NCI-H2107 treated with DMSO at 0.1 percent for 48 hours (cell line): ENCODE measurements around the gene SLC6A13.

Experiments
- DNase-seq: peaks from one replicate; lab custom pipeline; 2025; ENCODE audit not compliant: unreplicated experiment; lab: John Stamatoyannopoulos, UW

SLC6A13 gene

GRCh38 chr12:180445-180844 lies 82.2 kb downstream of the SLC6A13 start:
- no peak for DNase-seq

DNA sequence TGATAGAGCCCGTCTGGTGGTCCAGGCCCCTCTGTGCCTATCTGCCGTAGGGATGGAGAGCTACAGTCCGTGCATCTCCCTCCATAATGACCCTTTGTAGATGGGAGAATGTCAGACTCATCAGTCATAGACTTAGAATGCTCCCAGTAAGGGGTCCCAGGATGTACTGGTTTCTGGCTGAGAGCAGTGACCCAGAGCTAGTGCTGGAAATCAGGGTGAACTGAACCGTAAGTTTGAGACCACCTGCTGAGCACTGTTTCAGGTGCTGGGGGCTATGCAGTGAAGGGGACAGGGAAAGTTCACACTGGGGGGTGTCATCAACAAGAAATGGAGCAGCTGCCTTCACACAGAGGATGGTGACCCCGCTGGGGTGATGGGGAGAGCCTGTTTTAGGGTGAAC lies 82.8 kb downstream of the SLC6A13 start:
- DNase-seq: no peak

DNA sequence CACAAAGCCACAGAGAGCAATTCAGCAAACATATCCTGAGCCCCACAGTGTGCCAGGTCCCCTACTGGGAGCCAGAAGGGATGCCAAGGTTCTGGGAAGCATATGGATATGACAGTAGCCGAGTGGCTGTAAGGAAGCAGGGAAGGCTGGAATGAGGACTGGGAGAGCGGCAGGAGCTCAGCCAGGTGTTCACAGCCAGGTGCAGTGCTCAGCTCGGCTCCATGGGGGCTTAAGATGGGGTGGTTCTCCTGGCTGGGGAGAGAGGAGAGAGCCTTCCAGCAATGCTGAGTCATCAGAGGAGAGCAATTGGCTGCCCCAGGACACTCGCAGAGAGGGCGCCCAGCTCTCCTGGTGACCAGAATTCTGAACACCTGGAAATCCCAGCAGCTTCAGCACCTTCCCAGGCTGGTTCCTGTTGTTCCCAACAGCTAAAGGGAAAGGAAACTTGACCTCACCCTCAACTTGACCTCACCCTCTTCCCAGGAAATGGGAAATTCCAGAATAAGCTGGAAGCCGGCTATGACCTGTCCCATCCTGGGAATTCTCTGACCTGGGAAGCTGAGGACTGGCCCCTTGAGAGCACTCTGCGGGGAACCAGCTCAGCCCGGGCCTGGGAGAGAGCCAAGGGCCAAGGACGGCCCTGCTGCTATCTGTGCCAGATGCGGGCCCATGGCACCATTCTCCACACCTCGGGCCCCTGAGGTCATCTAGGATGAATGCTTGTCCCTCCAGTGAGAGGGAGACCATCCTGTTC lies 83.3 kb downstream of the SLC6A13 start:
- peak; percentile 84 for DNase-seq

GRCh38 chr12:178829-179109 lies 83.9 kb downstream of the SLC6A13 start:
- no peak for DNase-seq

GRCh38 chr12:177980-178828 lies 84.4 kb downstream of the SLC6A13 start:
- no peak for DNase-seq

DNA sequence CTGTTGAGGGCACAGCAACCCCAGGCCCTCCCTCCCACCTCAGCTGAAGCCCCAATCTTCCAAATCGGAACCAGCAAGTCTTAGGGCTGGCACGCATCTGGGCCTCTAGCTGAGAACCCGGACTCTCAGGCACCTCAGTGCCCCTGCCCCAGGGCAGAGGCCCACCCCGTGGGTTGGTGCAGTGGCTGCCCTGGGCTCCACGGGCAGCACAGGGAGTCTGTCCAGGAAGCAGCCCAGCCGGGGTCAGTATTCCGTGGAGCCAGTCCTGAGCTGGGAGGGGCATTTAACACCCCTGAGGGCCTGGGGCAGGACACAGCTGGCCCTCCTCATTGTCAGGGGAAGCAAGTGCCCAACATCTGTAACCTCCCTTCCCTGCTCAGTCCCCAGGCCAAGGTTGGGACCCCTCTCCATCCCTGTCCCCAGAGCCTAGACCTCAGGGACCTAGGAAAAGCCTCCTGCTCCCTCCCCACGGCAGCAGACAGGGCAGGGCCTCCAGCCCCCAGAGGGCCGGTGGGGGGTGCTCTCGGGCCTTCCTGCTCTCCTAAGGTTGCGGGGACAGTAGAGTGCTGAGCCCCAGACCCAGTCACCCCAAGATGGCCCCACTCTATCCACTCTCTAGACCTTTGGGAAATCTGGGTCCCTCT lies 85.2 kb downstream of the SLC6A13 start:
- no peak for DNase-seq

DNA sequence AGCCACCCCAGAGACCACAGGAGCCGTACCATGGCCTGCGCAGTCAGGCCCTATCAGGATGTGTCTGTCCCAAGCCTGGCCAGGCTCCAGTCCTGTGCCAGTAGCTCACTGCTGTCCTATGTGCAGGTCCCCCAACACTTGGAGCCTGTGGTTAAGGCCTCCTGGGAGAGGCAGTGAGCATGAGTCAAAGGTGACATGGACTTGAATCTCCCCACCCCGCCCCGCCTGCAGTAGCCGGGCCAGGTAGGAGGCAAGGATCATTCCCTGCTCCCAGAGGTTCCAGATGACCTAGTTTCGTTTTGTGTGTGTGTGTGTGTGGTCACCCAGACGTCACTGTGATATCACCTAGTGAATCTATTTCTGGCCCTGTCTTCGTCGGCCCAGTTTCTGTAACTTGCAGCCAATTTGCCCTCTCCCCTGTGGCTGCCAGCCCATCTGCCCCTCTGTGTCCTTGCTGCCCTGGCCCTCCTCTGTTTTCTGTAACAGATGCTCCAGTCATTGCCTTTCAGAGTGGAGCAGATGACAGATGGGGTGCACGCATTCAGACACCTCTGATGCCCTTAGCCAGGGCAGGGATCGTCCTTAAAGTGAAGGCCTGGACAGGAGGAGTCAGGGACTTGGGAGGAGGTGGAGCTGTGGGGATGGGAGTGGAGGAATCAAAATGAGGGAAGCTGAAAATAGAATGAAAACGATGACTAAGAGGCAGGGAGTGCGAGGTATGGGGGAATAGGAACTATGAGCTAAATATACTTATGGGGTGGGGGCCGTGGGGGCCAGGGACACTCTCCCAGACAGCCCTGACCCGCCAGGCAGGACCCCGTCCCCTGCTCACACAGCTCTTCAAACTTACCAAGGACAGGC lies 86.1 kb downstream of the SLC6A13 start:
- no peak for DNase-seq

DNA sequence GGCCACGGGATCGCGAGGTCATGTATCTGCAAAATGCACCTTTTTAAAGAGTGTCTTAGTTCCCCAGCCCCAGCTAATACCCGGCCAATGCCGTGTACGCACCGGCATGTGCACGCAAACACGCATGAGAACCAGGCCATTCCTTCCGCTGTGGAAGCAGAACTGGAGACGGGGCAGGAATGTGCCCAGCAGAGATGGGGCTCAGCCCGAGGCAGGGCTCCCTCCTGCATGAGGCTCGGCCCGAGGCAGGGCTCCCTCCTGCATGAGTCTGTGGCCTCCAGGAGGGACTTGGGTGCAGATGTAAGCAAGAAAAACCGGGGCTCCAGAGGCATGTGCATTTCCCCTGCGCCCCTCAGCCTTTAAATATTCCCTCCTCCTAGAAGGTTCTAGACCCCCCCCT lies 86.9 kb downstream of the SLC6A13 start:
- DNase-seq: no peak

- DNase-seq: no peak
Measured at GRCh38 chr12:175250-175649, 87.4 kb downstream of the SLC6A13 start.

GRCh38 chr12:174596-174995 lies 88.0 kb downstream of the SLC6A13 start:
- DNase-seq: no peak

- no peak for DNase-seq
Measured at GRCh38 chr12:174124-174523, 88.5 kb downstream of the SLC6A13 start.

DNA sequence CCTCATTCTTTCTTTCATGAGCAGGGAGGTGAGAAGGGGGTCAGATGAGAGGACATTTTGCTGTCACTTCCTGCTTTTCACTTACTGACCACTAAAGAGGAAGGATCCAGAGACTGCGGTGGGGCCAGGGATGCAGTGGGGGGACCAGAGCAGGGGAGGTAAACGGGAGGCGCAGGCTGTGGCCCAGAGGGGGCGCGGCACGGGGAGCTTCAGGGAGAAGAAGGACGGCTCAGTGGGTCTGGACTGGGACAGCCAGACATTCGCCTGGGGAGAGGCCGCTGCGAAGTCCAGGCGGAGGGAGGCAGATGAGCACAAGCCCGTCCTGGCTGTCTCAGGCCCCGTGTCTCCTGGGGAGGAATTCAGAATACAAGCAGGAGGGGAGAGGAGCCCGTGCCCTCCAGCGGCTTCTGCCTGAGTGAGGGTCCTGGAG lies 89.9 kb downstream of the SLC6A13 start:
- no peak for DNase-seq

DNA sequence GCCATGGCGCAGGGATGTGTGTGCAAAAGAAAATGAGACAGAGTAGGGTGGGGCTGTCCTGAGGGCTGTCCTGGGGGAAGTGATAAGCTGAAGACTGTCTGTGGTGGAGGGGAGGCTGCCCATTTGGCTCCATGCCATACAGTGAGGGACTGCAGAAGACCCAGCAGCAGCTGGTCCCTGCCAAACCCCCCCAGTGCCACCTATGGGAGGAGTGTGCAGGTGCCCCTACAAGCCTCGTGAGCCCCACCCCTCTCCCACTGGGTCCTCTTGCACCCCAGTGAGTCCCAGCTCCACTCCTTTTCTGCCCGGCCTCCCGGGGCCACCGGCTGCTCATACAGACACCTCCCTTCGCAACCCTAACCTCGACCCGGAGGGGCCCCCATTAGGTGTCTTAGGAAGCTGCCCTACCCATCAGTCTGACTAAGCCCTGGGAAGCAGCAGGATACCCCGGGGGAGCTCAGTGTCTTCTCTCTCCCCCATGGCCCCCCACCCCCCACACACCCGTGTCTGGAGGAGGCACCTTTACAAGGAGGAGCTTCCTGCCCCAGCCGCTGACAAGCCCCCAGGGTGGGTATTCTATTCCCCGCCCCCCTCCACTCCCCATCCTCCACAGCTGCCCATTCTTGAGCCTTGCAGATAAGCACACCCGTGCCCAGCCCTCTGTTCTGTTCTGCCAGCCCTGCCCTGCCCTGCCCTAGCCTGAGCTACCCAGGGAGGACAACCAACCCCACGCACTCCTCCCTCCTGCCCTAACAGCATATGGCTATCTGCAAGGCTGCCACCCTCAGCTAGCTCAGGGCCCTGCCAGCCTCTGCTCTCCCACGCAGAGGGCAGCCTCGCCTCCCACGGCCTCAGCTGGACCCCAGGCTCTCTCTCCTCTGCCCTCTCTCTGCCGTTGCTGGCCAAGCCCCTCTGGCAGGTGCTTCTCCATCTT lies 90.6 kb downstream of the SLC6A13 start:
- DNase-seq: no peak

DNA sequence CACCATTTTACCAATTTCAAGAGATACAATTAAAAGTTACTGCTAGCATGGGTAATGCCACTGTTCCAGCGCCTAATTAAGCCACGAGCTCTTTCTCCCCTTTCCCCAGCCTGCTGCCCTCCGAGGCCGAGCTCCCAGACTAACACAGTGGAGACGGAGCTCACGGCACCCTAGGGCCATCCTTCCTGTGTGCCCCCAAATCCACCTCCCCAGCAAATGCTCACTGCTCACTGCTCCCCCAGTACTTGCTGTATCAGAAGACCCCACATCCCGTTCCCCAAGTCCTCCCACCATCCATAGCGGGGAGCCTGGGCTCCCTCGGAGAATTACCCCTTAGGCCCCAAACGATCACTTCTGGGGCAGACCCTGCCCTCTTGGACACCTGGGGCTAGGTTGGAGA lies 91.4 kb downstream of the SLC6A13 start:
- DNase-seq: no peak
